GM12878 (cell line): ENCODE data around the gene SUGCT. TPM values are rescaled to one million over a fixed set of nuclear protein-coding genes. Genes with fewer than 3 reads are reported as not detected.

Experiments used
- ATAC-seq: fragments of 200-7000 bp; cut with Tn5 transposase; 3 replicates; pipeline ENCODE4 v1.9.1; 2020; ENCODE audit warnings: mild to moderate bottlenecking, moderate library complexity
- BruUV-seq: library from RNA; stranded (reverse); fragments of 400-500 nt; replicated peaks from 2 replicates; lab custom pipeline; 2021; lab: Mats Ljungman, UMichigan
- CTCF ChIA-PET: fragments of 300-600 bp; sonication (Branson Sonifier 250); formaldehyde crosslinking; extraction: SDS; loops from one replicate; lab custom pipeline; 2021; ENCODE audit warnings: inconsistent platforms; lab: Yijun Ruan, JAX
- POLR2A ChIA-PET: fragments of 350-600 bp; formaldehyde crosslinking; extraction: SDS; loops from one replicate; lab custom pipeline; 2021; ENCODE audit warnings: inconsistent platforms; lab: Charles Lee
- RAD21 ChIA-PET: fragments of 300-600 bp; sonication (Branson Sonifier 250); formaldehyde crosslinking; loops from one replicate; lab custom pipeline; 2023; ENCODE audit warnings: antibody characterized with exemption; ENCODE audit not compliant: unreplicated experiment; lab: Charles Lee
- SMC1A ChIA-PET: fragments of 300-600 bp; sonication (Branson Sonifier 250); formaldehyde crosslinking; loops from one replicate; lab custom pipeline; 2023; ENCODE audit not compliant: unreplicated experiment, uncharacterized antibody; lab: Charles Lee
- DNase-seq: peaks from one replicate; pipeline ENCODE4 v3.0.0-alpha.2; 2011; ENCODE audit warnings: low read depth, low spot score
- FAIRE-seq: peaks from 3 replicates; lab custom pipeline; 2011; peaks lifted over from hg19 to GRCh38; lab: Jason Lieb, UNC
- H2AFZ ChIP-seq: 2 replicates; pipeline ENCODE4 v1.6.0; 2011; ENCODE audit warnings: low read depth, low read length, control low read depth; ENCODE audit not compliant: control insufficient read depth
- H3K27ac ChIP-seq: 2 replicates; pipeline ENCODE4 v1.5.1; 2011; ENCODE audit warnings: control low read depth; ENCODE audit not compliant: control insufficient read depth, insufficient read depth
- H3K27me3 ChIP-seq, 2 experiments: replicated peaks in 1 of 2; 2 replicates each; pipeline versions ENCODE4 v1.6.0 to v1.6.1; 2011; ENCODE audit warnings: low read length in 1 of 2; ENCODE audit not compliant: control insufficient read depth in 2 of 2, insufficient read depth in 2 of 2
- H3K36me3 ChIP-seq, 2 experiments: 2 replicates each; pipeline ENCODE4 v1.5.1; 2011; ENCODE audit warnings: low read length in 1 of 2; ENCODE audit not compliant: control insufficient read depth in 2 of 2, insufficient read depth in 2 of 2
- H3K4me1 ChIP-seq: 2 replicates; pipeline ENCODE4 v1.6.1; 2011; ENCODE audit warnings: mild to moderate bottlenecking, low read length, moderate library complexity, mixed read lengths; ENCODE audit not compliant: control insufficient read depth, insufficient read depth
- H3K4me2 ChIP-seq: 2 replicates; pipeline ENCODE4 v1.6.0; 2011; ENCODE audit warnings: control low read depth; ENCODE audit not compliant: control insufficient read depth, insufficient read depth
- H3K4me3 ChIP-seq: fragments of 200-600 bp; sonication (generic); 2 replicates; pipeline ENCODE4 v1.5.1; 2016
- H3K79me2 ChIP-seq: 2 replicates; pipeline ENCODE4 v1.6.0; 2011; ENCODE audit warnings: low read length; ENCODE audit not compliant: control insufficient read depth, insufficient read depth
- H3K9ac ChIP-seq: 2 replicates; pipeline ENCODE4 v1.8.0; 2011; ENCODE audit warnings: low read length, control low read depth, mixed read lengths; ENCODE audit not compliant: control insufficient read depth, insufficient read depth
- H3K9me3 ChIP-seq: replicated peaks from 3 replicates; pipeline ENCODE4 v1.5.1; 2011; ENCODE audit warnings: mild to moderate bottlenecking, low read length; ENCODE audit not compliant: control insufficient read depth, insufficient read depth
- H4K20me1 ChIP-seq: 2 replicates; pipeline ENCODE4 v1.6.0; 2011; ENCODE audit not compliant: control insufficient read depth, insufficient read depth
- ATF2 ChIP-seq: IDR thresholded peaks from 2 replicates; pipeline ENCODE4 v1.6.1; 2012; ENCODE audit warnings: low read length, inconsistent platforms
- BCL11A ChIP-seq: IDR thresholded peaks from 2 replicates; pipeline ENCODE4 v1.6.1; 2011; ENCODE audit warnings: low read depth, low read length
- HCFC1 ChIP-seq: fragments of 150-350 bp; IDR thresholded peaks from 2 replicates; pipeline ENCODE4 v1.6.1; 2014; ENCODE audit warnings: low read length
- KLF5 ChIP-seq: fragments of 450-650 bp; IDR thresholded peaks from 2 replicates; pipeline ENCODE4 v1.6.1; 2014; ENCODE audit warnings: mild to moderate bottlenecking; ENCODE audit not compliant: partially characterized antibody
- POLR2A ChIP-seq: IDR thresholded peaks from 2 replicates; pipeline ENCODE4 v1.6.1; 2011; ENCODE audit warnings: low read depth, mild to moderate bottlenecking, low read length
- SMARCA5 ChIP-seq: fragments of 450-650 bp; IDR thresholded peaks from 2 replicates; pipeline ENCODE4 v1.6.1; 2017; ENCODE audit warnings: mild to moderate bottlenecking
- SMC3 ChIP-seq: IDR thresholded peaks from 2 replicates; pipeline ENCODE4 v1.6.1; 2011; ENCODE audit warnings: low read length, improper control_type of control experiment, borderline replicate concordance
- YBX1 ChIP-seq: fragments of 450-650 bp; IDR thresholded peaks from 2 replicates; pipeline ENCODE4 v1.6.1; 2016; ENCODE audit warnings: antibody characterized with exemption
- ZZZ3 ChIP-seq: IDR thresholded peaks from 2 replicates; pipeline ENCODE4 v1.6.1; 2011; ENCODE audit warnings: low read depth; ENCODE audit not compliant: control insufficient read depth, insufficient read length
- in situ Hi-C: fragments of 300-500 bp; cut with MboI; formaldehyde crosslinking; loops from 9 replicates; pipeline ENCODE4 v1.14.3; 2018; ENCODE audit warnings: mixed read lengths
- intact Hi-C: fragments of 100-400 bp; cut with micrococcal nuclease; formaldehyde crosslinking; loops from one replicate; pipeline ENCODE4 v1.14.2; 2022; ENCODE audit not compliant: unreplicated experiment
- polyA plus RNA-seq, 11 experiments: library from polyadenylated mRNA; depleted of rRNA in 4 of 11; unstranded in 6 of 11; stranded (reverse) in 5 of 11; fragments of >200 nt; fragmentation: Nextera tagmentation in 4 of 11; fragmentation: Illumina TruSeq in 1 of 11; extraction: Ambion mirVana in 4 of 11; extraction: Trizol in 1 of 11; gene quantifications; 1 replicate in 1 of 11; 2 replicates in 10 of 11; pipeline versions ENCODE4 v1.2.1 to v1.2.3, GENCODE V29; 2011 to 2016; ENCODE audit warnings: inconsistent platforms in 2 of 11, missing spikeins in 2 of 11, low read depth in 1 of 11
- total RNA-seq, 4 experiments: library from RNA; depleted of rRNA in 3 of 4; stranded (reverse); fragments of >200 nt in 3 of 4; fragmentation: Illumina TruSeq in 1 of 4; extraction: Trizol in 1 of 4; gene quantifications; 2 replicates each; pipeline versions ENCODE4 v1.2.1 to v1.2.3, GENCODE V29; 2013 to 2021

Gene SUGCT
- total and polyA plus RNA-seq, 10 of the 15 experiments (the other 5 are each of a cell fraction or from before 2014, with no cell fraction given): 0.08 to 1.2 (median 0.67) TPM; not detected in 1

- in situ Hi-C loops (loop anchor here (10.0 kb wide), 1 partner anchor 1377 kb away; the partner anchor contains the start of gene INHBA), intact Hi-C loops (loop anchor here (2.0 to 10.0 kb wide), 2 partner anchors 93 to 1377 kb away; no protein-coding TSS in a partner anchor)
- ChIA-PET SMC1A (no interaction called here), RAD21 (no interaction called here), POLR2A (no interaction called here), CTCF (no interaction called here)
- Histone ChIP-seq H4K20me1 (no peaks in the 10 kb centered on the region), H3K27ac (no peak overlapping the region), H3K9me3 (no peaks in the 10 kb centered on the region), H3K4me3 (no peak overlapping the region), H3K9ac (no peak overlapping the region), H2AFZ (no peak overlapping the region), H3K4me1 (no peaks in the 10 kb centered on the region), H3K79me2 (no peaks in the 10 kb centered on the region), H3K27me3 (no peaks in the 10 kb centered on the region), H3K36me3 (no peaks in the 10 kb centered on the region), H3K4me2 (no peak overlapping the region)
- no peak for TF ChIP-seq ZZZ3
- no peak for TF ChIP-seq HCFC1
- no peak for TF ChIP-seq POLR2A
- TF ChIP-seq ATF2: no peak
- no peak for TF ChIP-seq SMC3
- TF ChIP-seq KLF5: no peak
- no peak for TF ChIP-seq BCL11A
- TF ChIP-seq SMARCA5: no peak
- TF ChIP-seq YBX1: no peak
- FAIRE-seq (no peak), ATAC-seq (no peak), DNase-seq (no peak)
- BruUV-seq: no TSS peak
Measured at GRCh38 chr7:40327873-40328272, 193.1 kb downstream of the SUGCT start.
